HG03521 (cell line): ENCODE data around the gene ACVR1B.
A peak's percentile ranks its signal among the peaks of the same experiment; 100 is the strongest.
"Not testable (repeated sequence)": the region's sequence is repeated elsewhere in the genome, so short reads cannot be mapped to it uniquely, and the experiment has no call there.

Source experiments
- ATAC-seq: cut with Tn5 transposase; IDR thresholded peaks from one replicate; pipeline ENCODE4 v1.9.1; 2021; ENCODE audit warnings: mild to moderate bottlenecking, moderate library complexity; ENCODE audit not compliant: unreplicated experiment

Gene ACVR1B

DNA sequence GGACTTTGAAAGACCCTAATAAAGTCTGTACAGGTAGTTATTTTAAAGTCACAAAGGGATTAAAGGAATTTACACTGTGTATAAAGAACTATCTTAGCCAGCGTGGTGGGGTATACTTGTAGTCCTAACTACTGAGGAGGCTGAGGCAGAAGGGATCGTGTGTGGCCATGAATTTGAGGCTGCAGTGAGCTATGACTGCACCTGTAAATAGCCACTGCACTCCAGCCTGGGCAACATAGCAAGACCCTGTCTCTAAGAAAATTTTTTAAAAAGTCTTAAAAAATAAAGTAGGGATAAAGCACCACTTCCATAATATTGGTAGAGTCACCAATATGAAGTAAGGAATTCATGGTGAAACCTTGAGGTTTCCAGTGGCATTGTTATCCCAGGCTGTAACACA, 18.1 kb downstream of the ACVR1B start:
- ATAC-seq: no peak

DNA sequence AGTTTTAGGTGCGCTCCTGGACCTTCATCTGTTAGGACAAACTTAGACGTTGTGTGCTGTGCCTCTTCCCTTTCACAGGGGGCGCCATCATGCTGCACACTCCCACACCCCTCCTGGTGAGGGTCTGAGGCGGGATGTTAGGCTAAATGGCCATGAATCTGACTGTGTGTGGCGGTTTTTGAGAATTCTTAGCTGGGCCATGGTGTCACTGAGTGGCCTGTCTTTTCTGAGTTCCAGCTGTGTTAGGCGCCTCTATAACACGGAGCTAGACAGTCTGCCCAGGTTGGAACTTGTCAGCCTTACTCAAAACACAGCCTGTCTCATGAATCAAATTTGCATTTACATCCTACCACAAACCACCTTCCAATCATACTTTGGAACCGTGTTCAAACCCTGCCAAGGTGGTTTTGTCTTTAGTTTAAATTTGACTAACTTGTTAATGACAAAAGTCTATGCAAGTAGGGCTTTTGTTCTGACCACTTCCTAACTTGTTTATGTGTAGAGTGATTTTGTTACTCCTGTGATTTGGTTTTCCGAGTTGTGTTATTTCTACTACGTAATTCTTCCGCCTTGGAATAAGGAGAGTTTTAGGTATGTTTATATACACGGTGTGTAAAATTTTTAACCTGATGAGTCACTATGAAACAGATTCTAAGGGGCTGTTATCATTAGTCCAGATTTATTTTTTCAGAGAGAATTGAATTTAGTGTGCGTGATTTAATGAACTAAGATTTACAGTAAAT, 19.6 kb downstream of the ACVR1B start:
- ATAC-seq: peak; percentile 84

DNA sequence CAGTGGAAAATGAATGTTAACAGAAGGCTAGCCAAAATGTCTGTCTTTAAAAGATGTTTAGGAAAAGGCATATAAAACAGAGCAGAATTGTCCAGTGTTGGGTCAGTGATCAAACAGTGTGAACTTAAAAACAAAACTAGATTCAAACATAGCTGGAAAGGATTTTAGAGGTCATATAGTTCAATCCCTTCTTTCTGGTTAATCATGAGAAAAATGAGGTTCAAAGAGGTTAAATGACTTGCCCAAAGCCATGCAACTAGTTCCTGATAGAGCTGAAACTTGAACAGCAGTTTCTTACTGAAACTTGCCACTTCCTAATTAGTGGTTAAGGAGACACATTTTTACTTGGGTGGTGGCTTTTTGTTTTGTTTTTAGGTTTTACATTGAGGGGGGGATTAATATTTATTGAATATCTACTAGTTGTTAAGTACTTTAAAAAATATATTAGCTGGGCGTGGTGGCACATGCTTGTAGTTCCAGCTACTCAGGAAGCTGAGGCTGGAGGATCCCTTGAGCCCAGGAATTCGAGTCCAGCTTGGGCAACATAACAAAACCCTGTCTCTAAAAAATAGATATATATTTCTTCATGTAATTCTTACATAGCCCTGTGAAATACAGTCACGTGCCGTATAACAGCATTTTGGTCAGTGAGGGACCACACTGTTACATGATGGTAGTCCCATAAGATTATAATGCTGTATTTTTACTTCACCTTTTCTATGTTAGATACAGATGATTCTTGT, 20.4 kb downstream of the ACVR1B start:
- ATAC-seq: no peak

DNA sequence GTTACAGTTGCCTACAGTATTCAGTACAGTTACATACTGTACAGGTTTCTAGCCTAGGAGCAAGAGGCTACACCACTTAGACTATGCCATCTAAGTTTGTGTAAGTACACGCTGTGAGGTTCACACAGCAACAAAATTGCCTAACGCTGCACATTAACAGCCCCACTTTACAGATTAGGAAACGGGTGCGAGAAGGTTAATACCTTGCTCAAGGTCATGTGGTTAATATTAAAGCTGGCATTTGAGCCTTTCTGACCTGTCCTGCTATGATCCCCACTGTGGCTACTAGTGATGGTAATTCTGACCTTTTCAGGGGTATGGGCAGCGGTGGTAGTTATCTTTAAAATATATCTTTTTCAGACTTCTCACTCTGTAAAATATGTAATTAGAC, 20.9 kb downstream of the ACVR1B start:
- ATAC-seq: no peak

DNA sequence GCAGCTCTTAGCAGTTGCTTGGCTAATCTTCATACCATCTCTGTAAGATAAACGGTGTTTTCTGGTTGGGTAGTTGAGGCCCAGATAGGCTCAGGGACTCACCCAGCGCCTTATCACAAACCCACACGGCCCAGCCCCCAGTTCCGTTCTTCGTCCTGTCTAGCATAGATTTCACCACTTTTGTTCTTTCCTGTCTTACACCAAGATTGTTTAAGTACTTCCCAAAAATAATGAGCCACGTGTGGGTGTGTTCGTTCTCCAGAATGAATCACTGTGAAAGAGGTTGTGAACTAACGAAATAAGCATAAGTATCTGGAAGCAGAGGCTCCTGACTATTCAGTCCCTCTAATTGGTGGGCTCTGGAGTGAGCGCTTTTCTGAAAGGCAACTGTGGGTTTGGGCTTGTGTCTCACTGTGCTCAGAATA, 21.4 kb downstream of the ACVR1B start:
- ATAC-seq: no peak

DNA sequence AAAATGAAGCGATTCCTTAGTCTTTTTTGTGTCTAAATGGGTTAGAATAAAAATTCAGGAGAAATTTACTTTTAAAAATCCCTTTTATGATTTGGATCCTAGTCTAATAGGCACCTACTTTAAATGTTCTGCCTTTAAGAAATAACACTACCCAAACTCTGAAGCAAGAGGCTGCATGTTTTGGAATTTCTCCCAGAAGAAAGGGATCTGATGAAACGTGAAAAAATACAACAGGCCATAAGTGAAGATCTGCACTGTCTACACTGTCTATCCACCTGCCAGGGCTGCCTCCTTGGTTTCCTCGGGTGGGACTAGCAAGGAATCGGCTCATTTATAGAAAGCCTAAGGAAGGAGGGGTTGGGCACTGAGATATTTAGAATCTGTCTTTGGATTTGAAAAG, 22.1 kb downstream of the ACVR1B start:
- ATAC-seq: no peak

DNA sequence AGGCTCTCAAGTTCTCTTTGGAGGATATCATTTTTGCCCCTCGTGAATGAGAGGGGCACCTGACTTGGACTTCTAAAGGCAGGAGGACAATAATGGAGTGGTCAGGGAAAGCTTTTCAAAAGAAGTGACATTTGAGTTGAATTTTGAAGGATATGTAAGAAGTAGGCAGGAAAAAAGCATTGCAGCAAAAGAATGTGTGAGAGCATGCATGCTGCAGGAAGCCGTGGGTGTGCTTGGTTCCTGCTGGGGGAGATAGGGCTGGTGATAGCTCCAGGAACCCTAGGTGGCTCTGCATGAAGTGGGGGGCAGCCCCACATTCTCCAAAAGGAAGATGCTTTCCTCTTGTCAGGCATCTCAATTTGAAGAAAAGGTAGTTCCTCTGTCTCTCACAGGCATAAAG, 23.1 kb downstream of the ACVR1B start:
- ATAC-seq: no peak

DNA sequence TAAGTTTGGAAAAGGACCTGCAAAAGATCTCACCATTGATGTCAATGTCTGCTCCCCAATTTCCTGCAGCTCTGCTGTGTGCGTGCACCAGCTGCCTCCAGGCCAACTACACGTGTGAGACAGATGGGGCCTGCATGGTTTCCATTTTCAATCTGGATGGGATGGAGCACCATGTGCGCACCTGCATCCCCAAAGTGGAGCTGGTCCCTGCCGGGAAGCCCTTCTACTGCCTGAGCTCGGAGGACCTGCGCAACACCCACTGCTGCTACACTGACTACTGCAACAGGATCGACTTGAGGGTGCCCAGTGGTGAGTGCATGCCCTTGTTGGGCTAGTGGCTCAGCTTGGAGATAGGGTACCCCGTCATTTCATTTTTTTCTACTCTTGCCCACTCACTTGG, 23.7 kb downstream of the ACVR1B start:
- no peak for ATAC-seq

DNA sequence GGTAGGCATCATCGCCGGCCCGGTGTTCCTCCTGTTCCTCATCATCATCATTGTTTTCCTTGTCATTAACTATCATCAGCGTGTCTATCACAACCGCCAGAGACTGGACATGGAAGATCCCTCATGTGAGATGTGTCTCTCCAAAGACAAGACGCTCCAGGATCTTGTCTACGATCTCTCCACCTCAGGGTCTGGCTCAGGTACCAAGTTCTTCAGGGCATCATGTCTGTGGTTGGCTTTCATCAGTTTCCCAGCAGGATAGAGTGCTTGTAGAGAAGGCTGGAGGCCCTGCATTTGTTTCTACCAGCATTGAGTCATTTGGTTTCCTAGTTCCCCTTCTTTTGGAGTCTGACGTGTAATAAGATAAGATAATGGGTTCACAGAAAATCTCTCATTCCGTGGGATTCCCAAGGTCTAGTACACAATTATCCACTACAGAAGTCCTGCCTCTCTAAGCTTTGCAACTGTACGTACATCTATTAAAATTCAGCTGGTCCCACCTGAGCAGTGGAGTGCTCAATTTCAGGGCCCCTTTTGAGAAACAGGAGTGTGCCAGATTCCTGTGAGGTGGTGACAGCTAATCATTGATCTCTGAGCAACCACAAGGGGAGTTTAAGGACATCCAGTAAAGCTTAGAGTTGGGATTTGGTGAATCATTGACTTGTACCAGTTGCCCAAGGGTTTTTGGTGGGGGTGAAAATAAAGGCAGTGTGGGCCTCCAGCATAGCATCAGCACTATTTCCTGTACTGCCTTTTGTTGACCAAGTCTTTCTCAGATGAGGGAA, 25.1 kb downstream of the ACVR1B start:
- no peak for ATAC-seq

DNA sequence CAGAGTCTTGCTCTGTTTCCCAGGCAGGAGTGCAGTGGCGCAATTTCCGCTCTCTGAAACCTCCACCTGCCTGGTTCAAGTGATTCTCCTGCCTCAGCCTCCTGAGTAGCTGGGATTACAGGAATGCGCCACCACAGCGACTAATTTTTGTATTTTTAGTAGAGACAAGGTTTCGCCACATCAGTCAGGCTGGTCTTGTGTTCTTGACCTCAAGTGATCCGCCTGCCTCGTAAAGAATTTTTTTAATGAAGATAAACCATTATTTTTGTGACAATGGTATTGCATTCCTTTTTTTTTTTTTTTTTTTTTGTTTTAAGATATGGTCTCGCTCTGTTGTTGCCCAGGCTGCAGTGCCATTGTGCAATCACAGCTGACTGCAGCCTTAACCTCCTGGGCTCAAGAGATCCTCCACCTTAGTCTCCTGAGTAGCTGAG, 25.8 kb downstream of the ACVR1B start:
- no peak for ATAC-seq

DNA sequence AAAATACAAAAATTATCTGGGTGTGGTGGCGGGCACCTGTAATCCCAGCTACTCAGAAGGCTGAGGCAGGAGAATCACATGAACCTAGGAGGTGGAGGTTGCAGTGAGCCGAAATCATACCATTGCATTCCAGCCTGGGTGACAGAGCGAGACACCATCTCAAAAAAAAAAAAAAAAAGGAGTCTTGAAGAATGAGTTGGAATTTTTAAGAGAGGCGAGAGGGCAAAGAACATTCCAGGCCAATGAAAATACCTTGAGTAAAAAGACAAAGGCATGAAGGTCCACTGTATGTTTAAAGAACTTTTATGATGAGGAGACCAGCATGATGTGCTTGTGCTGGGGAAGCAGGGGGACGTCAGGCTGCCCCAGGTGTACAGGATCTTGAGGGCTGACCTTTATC, 27.8 kb downstream of the ACVR1B start:
- not testable (repeated sequence) for ATAC-seq

DNA sequence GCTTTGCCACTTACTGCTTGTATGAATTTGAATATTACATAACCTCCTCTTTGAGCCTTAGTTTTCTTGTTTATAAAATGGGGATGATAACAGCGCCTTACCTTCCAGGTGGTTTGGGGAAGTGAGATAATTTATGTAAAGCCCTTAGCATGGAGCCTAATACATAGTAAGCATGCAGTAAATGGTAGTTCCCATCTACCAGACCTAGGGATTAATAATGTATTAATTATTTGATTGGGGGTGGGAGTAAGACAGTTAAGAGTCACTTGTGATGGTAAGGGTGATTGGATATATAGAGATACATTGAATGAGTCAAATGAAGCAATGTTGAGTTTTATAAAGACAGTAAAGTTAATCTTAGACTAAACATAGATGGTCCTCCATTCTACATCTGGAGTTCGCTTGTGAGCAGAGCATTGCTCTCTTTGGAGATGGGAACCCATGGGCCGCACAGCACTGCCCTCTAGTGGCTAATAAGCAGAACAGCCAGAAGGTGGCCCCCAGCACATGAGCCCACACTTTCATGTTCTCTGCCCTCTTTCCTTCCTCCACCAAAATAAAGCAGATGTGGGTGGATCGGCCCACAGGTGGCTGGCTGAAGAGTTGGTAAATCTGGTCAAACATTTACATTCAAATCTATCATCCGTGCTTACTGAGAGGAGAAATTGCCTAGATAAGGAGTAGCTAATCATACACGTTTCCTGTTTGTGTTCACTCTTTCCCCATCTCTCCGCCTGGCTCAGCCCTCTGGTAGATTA, 28.7 kb downstream of the ACVR1B start:
- no peak for ATAC-seq

DNA sequence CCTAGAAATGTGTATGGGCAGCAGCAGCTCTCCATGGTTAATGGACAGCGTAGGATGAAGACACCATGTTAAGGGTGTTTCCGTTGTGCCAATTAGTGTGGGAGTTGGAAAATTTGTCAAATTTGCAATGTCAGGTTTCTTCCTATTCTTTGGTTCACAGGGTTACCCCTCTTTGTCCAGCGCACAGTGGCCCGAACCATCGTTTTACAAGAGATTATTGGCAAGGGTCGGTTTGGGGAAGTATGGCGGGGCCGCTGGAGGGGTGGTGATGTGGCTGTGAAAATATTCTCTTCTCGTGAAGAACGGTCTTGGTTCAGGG, 29.3 kb downstream of the ACVR1B start:
- ATAC-seq: no peak

DNA sequence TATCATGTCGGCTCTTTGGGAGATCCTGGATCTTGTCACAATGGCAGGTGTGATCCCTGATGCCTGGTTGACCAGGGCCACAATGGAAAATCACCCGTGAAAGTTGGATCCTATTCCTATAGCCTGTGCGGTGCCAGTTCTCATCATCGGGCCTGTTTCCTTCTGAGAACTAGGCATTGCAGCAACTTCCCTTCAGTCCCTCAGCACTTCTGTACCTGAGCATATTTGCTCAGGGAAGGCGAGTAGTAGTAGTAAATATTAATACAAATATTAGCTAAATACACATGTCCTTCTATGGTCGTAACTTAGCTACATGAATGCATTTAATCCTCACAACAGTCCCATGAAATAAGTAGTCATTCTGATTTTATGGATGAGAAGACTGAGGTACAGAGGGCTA, 33.2 kb downstream of the ACVR1B start:
- ATAC-seq: no peak

DNA sequence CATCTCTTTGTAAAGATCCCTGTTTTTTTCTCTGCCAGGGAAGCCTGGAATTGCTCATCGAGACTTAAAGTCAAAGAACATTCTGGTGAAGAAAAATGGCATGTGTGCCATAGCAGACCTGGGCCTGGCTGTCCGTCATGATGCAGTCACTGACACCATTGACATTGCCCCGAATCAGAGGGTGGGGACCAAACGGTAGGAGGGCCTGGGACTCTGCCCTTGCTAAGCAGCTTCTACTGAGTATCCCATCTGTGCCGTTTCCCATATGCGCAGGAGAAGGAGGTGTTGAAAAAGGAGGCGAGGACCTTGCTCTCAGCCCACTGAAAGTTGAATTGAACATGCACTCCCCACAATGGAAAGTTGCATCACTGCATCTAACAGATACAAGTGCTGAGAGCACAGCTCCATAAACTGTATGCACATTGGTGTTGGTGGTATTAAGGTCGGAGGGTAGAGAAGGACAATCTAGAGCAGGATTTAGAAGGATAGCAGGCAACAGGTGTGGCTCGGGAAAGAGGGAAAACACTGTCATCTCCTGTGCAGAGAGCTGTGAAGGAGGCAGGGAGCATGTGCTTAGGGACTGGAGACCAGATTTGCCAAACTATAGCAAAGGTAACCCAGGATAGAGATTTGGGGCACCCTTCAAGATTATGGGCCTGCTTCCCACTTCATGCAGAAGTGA, 33.8 kb downstream of the ACVR1B start:
- no peak for ATAC-seq

DNA sequence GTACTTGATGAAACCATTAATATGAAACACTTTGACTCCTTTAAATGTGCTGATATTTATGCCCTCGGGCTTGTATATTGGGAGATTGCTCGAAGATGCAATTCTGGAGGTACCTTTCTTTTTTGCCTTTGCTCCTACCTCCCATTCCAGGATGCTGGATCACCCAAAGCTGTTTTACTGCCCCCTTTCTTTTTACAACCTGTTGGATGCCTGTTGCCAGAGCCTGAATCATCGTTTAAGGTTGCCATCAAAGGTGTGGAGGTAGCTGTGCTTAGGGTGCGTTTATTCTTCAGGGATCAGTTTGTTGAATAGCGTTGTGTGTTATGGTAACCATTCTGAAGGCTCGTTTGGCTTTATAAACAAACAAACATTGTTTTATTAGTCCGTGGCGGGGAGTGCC, 35.3 kb downstream of the ACVR1B start:
- no peak for ATAC-seq

DNA sequence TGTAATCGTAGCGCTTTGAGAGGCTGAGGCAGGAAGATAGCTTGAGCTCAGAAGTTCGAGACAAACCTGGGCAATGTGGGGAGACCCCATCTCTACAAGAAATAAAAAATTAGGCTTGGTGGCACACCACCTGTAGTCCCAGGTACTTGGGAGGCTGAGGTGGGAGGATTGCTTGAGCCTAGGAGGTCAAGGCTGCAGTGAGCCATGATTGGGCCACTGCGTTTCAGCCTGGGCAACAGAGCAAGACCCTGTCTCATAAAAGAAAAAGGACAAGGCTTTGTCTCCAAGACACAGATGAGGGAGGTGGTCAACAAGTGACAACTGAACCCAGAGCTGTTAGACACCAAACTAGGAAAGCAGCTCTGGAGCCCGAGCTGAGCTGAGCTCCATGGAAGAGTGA, 40.7 kb downstream of the ACVR1B start:
- no peak for ATAC-seq

DNA sequence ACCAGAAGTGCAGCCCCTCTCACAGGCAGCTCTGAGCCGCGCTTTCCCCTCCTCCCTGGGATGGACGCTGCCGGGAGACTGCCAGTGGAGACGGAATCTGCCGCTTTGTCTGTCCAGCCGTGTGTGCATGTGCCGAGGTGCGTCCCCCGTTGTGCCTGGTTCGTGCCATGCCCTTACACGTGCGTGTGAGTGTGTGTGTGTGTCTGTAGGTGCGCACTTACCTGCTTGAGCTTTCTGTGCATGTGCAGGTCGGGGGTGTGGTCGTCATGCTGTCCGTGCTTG, 43.0 kb downstream of the ACVR1B start:
- no peak for ATAC-seq

DNA sequence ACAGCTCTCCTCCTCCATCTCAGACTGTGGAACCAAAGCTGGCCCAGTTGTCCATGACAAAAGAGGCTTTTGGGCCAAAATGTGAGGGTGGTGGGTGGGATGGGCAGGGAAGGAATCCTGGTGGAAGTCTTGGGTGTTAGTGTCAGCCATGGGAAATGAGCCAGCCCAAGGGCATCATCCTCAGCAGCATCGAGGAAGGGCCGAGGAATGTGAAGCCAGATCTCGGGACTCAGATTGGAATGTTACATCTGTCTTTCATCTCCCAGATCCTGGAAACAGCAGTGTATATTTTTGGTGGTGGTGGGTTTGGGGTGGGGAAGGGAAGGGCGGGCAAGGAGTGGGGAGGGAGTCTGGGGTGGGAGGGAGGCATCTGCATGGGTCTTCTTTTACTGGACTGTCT, 43.5 kb downstream of the ACVR1B start:
- no peak for ATAC-seq

DNA sequence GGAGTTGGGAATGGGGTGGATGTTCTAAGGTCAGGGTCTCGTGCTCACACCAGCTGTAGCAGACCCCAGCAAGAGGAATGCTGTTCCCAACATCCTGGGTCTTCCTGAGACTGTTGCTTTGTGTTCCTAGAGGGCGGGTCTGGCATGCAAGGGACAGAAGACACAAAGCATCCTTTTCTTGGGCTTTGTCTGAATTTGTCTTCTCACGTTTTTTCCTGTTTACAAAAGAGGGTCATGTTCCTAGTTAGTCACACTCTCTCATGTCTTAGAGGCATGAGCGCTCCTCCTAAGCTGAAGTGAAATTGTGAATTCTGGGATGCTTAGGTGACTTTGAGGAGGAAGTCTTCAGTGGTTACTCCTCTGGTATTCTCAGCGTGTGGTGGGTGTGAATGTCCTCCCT, 45.6 kb downstream of the ACVR1B start:
- no peak for ATAC-seq

DNA sequence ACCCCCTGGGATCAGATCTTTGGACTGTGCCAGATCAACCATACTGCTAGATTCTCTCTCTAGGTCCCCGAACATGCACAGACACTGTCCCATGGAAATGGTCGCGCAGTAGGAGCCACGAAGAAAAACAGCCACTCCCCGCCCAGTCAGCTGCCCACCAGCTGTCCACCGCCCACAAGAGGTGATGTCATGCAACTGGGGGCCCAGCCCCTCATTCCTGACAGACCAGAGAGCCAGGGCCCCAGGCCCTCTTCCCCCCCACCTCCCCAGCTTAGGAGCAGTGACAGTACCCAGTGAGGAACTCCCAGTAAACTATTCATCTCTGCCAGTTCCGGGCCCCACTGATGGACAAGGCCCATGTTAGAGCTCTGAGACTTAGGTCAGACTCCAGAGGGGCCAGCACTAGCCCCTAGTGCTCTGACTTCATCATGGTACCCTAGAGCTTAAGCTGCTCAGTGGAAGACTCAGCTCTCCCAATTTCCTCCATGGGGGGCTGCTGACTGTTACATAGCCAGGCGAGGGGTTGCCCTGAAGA, 51.6 kb downstream of the ACVR1B start:
- ATAC-seq: no peak
